Parathyroid adenoma (tissue), 2 donors: ENCODE measurements around the gene ROBO1.

Experiments used
- H2AFZ ChIP-seq: fragments of 300-600 bp; sonication (generic); one replicate; pipeline ENCODE4 v1.7.0; 2017; ENCODE audit warnings: antibody characterized with exemption, mild to moderate bottlenecking
- H3K27ac ChIP-seq: fragments of 300-600 bp; sonication (generic); one replicate; pipeline ENCODE4 v1.7.0; 2017
- H3K27me3 ChIP-seq: fragments of 300-600 bp; sonication (generic); one replicate; pipeline ENCODE4 v1.7.0; 2017; ENCODE audit warnings: low read length; ENCODE audit not compliant: control insufficient read depth, insufficient read depth
- H3K36me3 ChIP-seq: fragments of 300-600 bp; sonication (generic); one replicate; pipeline ENCODE4 v1.7.0; 2017; ENCODE audit warnings: low read length; ENCODE audit not compliant: control insufficient read depth, insufficient read depth
- H3K4me1 ChIP-seq: fragments of 300-600 bp; sonication (generic); one replicate; pipeline ENCODE4 v1.7.0; 2017; ENCODE audit warnings: control low read depth
- H3K4me2 ChIP-seq: fragments of 300-600 bp; sonication (generic); one replicate; pipeline ENCODE4 v1.7.0; 2017; ENCODE audit warnings: low read length
- H3K4me3 ChIP-seq: fragments of 300-600 bp; sonication (generic); one replicate; pipeline ENCODE4 v1.7.0; 2017; ENCODE audit warnings: low read depth, low read length
- H3K79me2 ChIP-seq: fragments of 300-600 bp; sonication (generic); one replicate; pipeline ENCODE4 v1.7.0; 2017; ENCODE audit warnings: control low read depth
- H3K9ac ChIP-seq: fragments of 300-600 bp; sonication (generic); one replicate; pipeline ENCODE4 v1.7.0; 2017; ENCODE audit warnings: mild to moderate bottlenecking
- H3K9me3 ChIP-seq: fragments of 300-600 bp; sonication (generic); one replicate; pipeline ENCODE4 v1.7.0; 2017; ENCODE audit warnings: low read length; ENCODE audit not compliant: control insufficient read depth
- CTCF ChIP-seq: fragments of 300-600 bp; sonication (generic); IDR thresholded peaks from one replicate; pipeline ENCODE4 v1.7.0; 2017; ENCODE audit warnings: antibody characterized with exemption, mild to moderate bottlenecking
- donor health status: primary hyperparathyroidism.

ROBO1 gene

DNA sequence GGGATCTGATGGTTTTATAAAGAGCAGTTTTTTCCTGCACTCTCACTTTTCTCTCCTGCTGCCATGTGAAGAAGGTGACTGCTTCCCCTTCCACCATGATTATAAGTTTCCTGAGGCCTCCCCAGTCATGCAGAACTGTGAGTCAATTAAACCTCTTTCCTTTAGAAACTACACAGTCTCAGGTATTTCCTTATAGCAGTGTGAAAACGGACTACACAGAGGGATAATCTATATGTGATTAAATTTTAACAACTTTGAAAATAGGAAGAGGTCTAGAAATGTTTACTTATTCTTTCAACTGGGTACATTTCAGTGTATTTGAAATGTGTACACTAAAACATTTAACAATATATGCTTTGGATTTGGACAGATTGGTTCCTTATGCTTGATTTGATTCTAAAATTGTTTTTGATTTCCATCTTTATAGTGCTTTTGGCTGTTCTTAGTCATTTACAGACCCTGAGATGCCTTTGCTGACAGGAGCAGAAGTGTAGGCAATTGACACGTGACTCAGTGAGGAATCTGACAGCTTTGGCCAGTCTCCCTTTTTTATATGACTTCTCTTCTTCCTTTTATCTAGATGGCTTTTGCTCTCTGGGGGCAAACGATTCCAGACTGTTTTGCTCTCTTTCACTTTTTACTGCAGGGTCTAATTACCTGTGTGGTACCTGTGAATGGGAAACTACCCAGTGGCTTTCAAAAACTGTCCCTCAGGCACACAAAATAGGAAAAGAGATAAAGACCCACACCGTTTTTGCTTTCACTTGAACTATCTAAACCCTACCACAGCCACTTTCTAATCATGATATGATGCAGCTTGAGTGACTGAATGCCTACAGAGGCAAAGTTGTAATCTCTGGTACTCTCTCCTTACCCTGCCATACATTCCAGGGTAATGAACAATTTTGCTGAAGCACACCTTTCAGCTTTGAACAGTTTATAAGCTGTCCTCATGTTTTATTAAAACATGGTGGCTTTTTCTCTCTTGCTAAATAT is 422.6 kb downstream of the ROBO1 start:
- Histone ChIP-seq H3K36me3 (no peaks in the 10 kb centered on the region), H3K4me3 (no peak overlapping the region), H2AFZ (no peak overlapping the region), H3K4me2 (no peak overlapping the region), H3K4me1 (no peaks in the 10 kb centered on the region), H3K27me3 (no peaks in the 10 kb centered on the region), H3K27ac (no peak overlapping the region), H3K9me3 (no peaks in the 10 kb centered on the region), H3K9ac (no peak overlapping the region), H3K79me2 (no peaks in the 10 kb centered on the region)
- TF ChIP-seq CTCF, result no peak

GRCh38 chr3:79341961-79342360 is 425.8 kb downstream of the ROBO1 start:
- H3K4me3 ChIP-seq, result no peak overlapping the region
- no peak for TF ChIP-seq CTCF
- H3K9me3 ChIP-seq, result no peaks in the 10 kb centered on the region
- no peak overlapping the region for H3K4me2 ChIP-seq
- H3K27ac ChIP-seq, result no peak overlapping the region
- H3K27me3 ChIP-seq, result no peaks in the 10 kb centered on the region
- H3K4me1 ChIP-seq, result no peaks in the 10 kb centered on the region
- H3K9ac ChIP-seq, result no peak overlapping the region
- H3K79me2 ChIP-seq, result no peaks in the 10 kb centered on the region
- no peak overlapping the region for H2AFZ ChIP-seq
- H3K36me3 ChIP-seq, result no peaks in the 10 kb centered on the region

- H3K4me2 ChIP-seq, result no peak overlapping the region
- H3K9ac ChIP-seq, result no peak overlapping the region
- H3K4me3 ChIP-seq, result no peak overlapping the region
- H2AFZ ChIP-seq, result no peak overlapping the region
- H3K4me1 ChIP-seq, result no peaks in the 10 kb centered on the region
- H3K9me3 ChIP-seq, result no peaks in the 10 kb centered on the region
- no peaks in the 10 kb centered on the region for H3K79me2 ChIP-seq
- no peaks in the 10 kb centered on the region for H3K36me3 ChIP-seq
- no peaks in the 10 kb centered on the region for H3K27me3 ChIP-seq
- TF ChIP-seq CTCF, result no peak
- H3K27ac ChIP-seq, result no peak overlapping the region
Observed at GRCh38 chr3:79339846-79340245, 428.0 kb downstream of the ROBO1 start.

DNA sequence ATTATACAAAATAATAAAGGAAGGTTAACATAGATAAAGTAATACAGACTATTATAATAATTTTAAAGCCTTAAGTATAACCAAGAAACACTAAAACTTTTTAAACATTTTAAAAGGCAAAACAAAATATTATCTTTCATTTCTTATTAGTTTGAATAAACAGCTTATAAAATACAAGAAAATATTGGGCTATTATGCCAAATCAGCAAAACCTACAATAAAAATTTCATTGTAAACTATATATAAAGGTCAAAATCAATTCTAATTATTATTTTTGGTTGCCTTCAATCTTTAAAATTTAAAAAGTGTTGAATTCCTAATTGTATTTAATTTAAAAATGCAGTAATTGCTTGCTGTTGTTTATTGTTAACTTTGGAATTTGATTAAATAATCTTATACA is 430.0 kb downstream of the ROBO1 start:
- Histone ChIP-seq H3K9me3 (no peaks in the 10 kb centered on the region), H3K4me3 (no peak overlapping the region), H2AFZ (no peak overlapping the region), H3K79me2 (no peaks in the 10 kb centered on the region), H3K9ac (no peak overlapping the region), H3K27ac (no peak overlapping the region), H3K36me3 (no peaks in the 10 kb centered on the region), H3K27me3 (no peaks in the 10 kb centered on the region), H3K4me2 (no peak overlapping the region), H3K4me1 (no peaks in the 10 kb centered on the region)
- TF ChIP-seq CTCF, result no peak

DNA sequence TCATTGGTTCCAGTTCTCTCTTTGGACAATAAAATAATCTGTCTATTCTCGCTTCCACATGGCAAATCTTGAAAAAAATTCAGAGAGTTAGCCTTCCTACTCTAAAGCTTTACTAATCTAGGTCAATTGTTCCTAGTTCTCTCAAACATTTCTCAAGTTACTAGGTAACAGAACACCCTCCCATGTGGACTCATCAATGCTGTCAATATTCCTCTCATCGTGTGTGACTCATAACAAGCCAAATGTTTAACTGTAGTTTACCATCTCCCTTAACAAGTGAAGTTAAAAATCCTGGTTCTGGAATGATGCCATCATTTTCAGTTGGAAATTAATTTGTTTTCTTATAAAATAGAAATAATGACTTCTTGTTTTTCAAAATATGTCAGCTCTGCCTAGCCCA is 438.6 kb downstream of the ROBO1 start:
- no peaks in the 10 kb centered on the region for H3K4me1 ChIP-seq
- no peak overlapping the region for H2AFZ ChIP-seq
- H3K79me2 ChIP-seq, result no peaks in the 10 kb centered on the region
- no peak for TF ChIP-seq CTCF
- H3K9ac ChIP-seq, result no peak overlapping the region
- H3K27me3 ChIP-seq, result no peaks in the 10 kb centered on the region
- H3K36me3 ChIP-seq, result no peaks in the 10 kb centered on the region
- no peaks in the 10 kb centered on the region for H3K9me3 ChIP-seq
- no peak overlapping the region for H3K27ac ChIP-seq
- H3K4me3 ChIP-seq, result no peak overlapping the region
- no peak overlapping the region for H3K4me2 ChIP-seq
